Activated CD4-positive, alpha-beta memory T cell treated with anti-CD3 and anti-CD28 coated beads, Interleukin-2, amount 10 ng/mL, durations not matched to agents 7 days and 5 days (primary cell): ENCODE measurements around the gene KLF13. TPM values are rescaled to one million over a fixed set of nuclear protein-coding genes. Genes with fewer than 3 reads are reported as not detected.

Source experiments
- CTCF ChIA-PET: fragments of 350-600 bp; sonication (Branson Sonifier 250); formaldehyde crosslinking; loops from one replicate; lab custom pipeline; 2021; ENCODE audit warnings: antibody characterized with exemption, inconsistent platforms; lab: Charles Lee
- POLR2A ChIA-PET: fragments of 350-600 bp; sonication (Branson Sonifier 250); formaldehyde crosslinking; loops from one replicate; lab custom pipeline; 2021; ENCODE audit warnings: antibody characterized with exemption; lab: Charles Lee
- DNase-seq: peaks from one replicate; pipeline ENCODE4 v3.0.0-alpha.2; 2020
- H3K27ac Mint-ChIP-seq: one replicate; pipeline ENCODE4 v1.8.0; 2021; ENCODE audit warnings: mild to moderate bottlenecking, mixed read lengths
- H3K27me3 Mint-ChIP-seq: one replicate; pipeline ENCODE4 v1.8.0; 2021; ENCODE audit warnings: mixed read lengths
- H3K36me3 Mint-ChIP-seq: one replicate; pipeline ENCODE4 v1.8.0; 2021; ENCODE audit warnings: low read depth, mixed read lengths
- H3K4me1 Mint-ChIP-seq: one replicate; pipeline ENCODE4 v1.8.0; 2021; ENCODE audit warnings: mixed read lengths
- H3K4me3 Mint-ChIP-seq: one replicate; pipeline ENCODE4 v1.8.0; 2021; ENCODE audit warnings: mild to moderate bottlenecking, mixed read lengths
- H3K9me3 Mint-ChIP-seq: one replicate; pipeline ENCODE4 v1.8.0; 2021; ENCODE audit warnings: mixed read lengths
- total RNA-seq, 2 experiments: library from RNA; stranded (reverse); gene quantifications; one replicate each; pipeline ENCODE4 v1.2.3, GENCODE V29; 2021

The KLF13 gene
- total RNA-seq, 2 experiments from 2014 or later = 199 TPM

DNA sequence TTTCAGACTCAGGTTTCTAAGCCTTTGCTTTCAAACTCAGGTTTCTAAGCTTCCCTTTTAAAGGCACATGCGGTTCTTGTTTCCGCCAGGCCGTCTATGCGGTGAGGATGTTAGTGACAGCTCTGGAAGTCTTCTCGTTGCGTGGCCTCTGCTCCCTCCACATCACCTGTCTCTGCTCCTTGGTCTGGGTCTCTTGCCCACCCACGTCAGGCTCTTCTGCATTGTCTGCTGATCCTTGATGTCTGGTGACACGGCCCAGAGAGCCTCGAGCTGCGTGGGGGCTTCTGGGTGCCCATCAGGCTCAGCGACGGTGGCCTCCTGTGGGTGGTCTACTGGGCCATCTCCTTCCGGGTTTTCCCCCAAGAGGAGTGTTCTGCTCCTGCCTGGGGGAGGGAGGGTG lies 30.5 kb downstream of the KLF13 start:
- POLR2A ChIA-PET = interaction anchor here (0.8 to 21.7 kb wide), 12 partner anchors 4 to 157 kb away, joined by 3 to 374 read pairs (median 8); partner anchors contain the start of gene KLF13
- CTCF ChIA-PET = interaction anchor here (1.3 to 15.6 kb wide), 4 partner anchors 9 to 131 kb away, joined by 11 to 162 read pairs (median 70); no protein-coding TSS in a partner anchor
- Mint-ChIP-seq H3K4me3 (peak overlapping the region; percentile 71), H3K27ac (peak overlapping the region; percentile 89), H3K4me1 (peaks cover 98% of the 10 kb centered on the region), H3K9me3 (peaks cover 5% of the 10 kb centered on the region), H3K36me3 (peaks cover 59% of the 10 kb centered on the region), H3K27me3 (no peaks in the 10 kb centered on the region)
- peak; percentile 60 for DNase-seq

DNA sequence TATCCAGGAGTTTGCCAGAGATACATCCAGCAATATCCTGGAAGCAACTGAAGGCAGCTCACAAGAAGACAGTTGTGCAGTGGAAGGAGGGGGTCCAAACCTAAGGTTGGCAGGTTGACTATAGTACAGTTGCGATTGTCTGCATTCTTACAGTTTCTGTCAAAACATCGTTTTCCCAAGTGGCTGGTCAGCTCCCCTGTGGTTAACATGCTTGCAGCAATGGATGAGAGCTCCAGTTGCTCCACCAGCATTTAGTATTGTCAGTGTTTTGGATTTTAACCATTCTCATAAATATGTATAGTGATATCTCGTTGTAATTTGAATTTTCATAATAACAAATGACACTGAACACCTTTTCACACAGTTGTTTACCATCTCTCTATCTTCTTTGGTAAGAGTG lies 31.5 kb downstream of the KLF13 start:
- peaks cover 59% of the 10 kb centered on the region for H3K36me3 Mint-ChIP-seq
- ChIA-PET POLR2A (interaction anchor here (0.9 to 21.7 kb wide), 9 partner anchors 3 to 158 kb away, joined by 3 to 374 read pairs (median 10); partner anchors contain the start of gene KLF13), CTCF (interaction anchor here (1.0 to 15.6 kb wide), 4 partner anchors 7 to 130 kb away, joined by 3 to 162 read pairs (median 66); no protein-coding TSS in a partner anchor)
- peak overlapping the region; percentile 99 for H3K27ac Mint-ChIP-seq
- peaks cover 5% of the 10 kb centered on the region for H3K9me3 Mint-ChIP-seq
- no peaks in the 10 kb centered on the region for H3K27me3 Mint-ChIP-seq
- H3K4me1 Mint-ChIP-seq = peaks cover 98% of the 10 kb centered on the region
- no peak for DNase-seq
- H3K4me3 Mint-ChIP-seq = peak overlapping the region; percentile 22

DNA sequence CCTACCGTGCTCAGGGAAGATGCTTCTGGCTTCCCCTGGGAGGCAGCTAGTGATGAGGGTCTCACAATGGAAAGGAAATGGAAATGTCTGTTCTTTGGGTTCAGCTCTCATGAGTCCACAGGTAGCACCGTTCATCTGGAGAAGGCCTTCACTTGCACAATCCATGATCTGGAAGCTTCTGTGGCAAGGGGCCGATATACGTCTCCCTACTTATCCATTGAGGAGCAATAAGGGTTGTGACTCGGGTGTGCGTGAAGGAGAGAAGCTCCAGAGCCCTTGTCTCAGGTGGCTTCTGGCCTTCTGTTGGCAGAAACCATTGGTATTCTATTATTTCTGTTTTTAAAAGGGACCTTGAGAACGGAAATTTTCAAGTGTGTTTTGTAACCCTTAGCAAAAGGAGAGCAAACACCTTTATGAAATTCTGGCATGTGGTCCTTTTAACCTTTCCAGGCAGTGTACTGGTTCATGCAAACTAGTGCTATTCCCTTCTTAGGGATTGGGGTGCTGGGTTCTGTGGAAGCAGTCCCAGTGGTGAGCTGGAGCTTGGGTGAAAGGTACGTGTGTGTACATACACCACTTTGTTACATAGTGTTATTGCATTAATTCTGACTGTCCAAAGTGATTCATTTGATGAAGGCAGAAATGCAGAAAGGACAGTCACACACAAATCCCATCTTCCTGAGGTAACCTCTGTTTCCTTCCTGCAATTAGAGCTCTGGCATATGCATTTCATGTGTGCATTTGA lies 32.5 kb downstream of the KLF13 start:
- H3K27ac Mint-ChIP-seq = peak overlapping the region; percentile 99
- H3K36me3 Mint-ChIP-seq = peaks cover 61% of the 10 kb centered on the region
- ChIA-PET POLR2A (interaction anchor here (0.9 to 20.0 kb wide), 7 partner anchors 12 to 144 kb away, joined by 3 to 374 read pairs (median 13); partner anchors contain the start of gene KLF13), CTCF (interaction anchor here (1.0 to 15.6 kb wide), 6 partner anchors 16 to 129 kb away, joined by 3 to 162 read pairs (median 4); no protein-coding TSS in a partner anchor)
- DNase-seq = no peak
- peaks cover 5% of the 10 kb centered on the region for H3K9me3 Mint-ChIP-seq
- H3K4me1 Mint-ChIP-seq = peaks cover 98% of the 10 kb centered on the region
- no peaks in the 10 kb centered on the region for H3K27me3 Mint-ChIP-seq
- peak overlapping the region; percentile 69 for H3K4me3 Mint-ChIP-seq

DNA sequence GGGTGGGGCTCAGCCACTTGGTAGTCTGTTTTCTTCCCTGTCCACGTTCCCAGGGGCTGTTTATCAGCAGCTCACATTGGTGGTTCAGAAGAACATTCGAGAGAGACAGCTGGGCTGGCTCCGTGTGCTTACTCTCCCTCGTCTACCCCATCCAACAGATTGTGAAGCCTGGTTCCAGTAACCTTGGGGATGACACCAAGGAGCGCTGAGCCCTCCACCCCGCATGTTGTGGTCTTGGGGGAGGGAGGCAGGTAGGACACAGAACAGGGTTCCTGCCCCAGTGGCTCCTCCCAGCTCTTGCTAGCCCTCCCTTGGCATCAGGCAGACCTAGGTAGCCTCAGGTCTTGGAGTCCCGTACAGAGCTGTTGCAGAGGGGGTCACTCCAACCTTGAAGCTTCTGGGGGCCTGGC lies 33.1 kb downstream of the KLF13 start:
- H3K36me3 Mint-ChIP-seq = peaks cover 63% of the 10 kb centered on the region
- DNase-seq = no peak
- H3K4me3 Mint-ChIP-seq = peak overlapping the region; percentile 69
- peaks cover 3% of the 10 kb centered on the region for H3K9me3 Mint-ChIP-seq
- ChIA-PET POLR2A (interaction anchor here (1.3 to 20.0 kb wide), 7 partner anchors 12 to 144 kb away, joined by 5 to 374 read pairs (median 13); partner anchors contain the start of gene KLF13), CTCF (interaction anchor here (1.0 to 15.6 kb wide), 6 partner anchors 13 to 129 kb away, joined by 3 to 162 read pairs (median 4); no protein-coding TSS in a partner anchor)
- peak overlapping the region; percentile 99 for H3K27ac Mint-ChIP-seq
- H3K4me1 Mint-ChIP-seq = peaks cover 100% of the 10 kb centered on the region
- H3K27me3 Mint-ChIP-seq = no peaks in the 10 kb centered on the region

GRCh38 chr15:31360158-31360561 lies 33.5 kb downstream of the KLF13 start:
- peaks cover 61% of the 10 kb centered on the region for H3K36me3 Mint-ChIP-seq
- POLR2A ChIA-PET = interaction anchor here (1.3 to 20.0 kb wide), 10 partner anchors 10 to 145 kb away, joined by 5 to 374 read pairs (median 10); partner anchors contain the start of gene KLF13
- no peak for DNase-seq

DNA sequence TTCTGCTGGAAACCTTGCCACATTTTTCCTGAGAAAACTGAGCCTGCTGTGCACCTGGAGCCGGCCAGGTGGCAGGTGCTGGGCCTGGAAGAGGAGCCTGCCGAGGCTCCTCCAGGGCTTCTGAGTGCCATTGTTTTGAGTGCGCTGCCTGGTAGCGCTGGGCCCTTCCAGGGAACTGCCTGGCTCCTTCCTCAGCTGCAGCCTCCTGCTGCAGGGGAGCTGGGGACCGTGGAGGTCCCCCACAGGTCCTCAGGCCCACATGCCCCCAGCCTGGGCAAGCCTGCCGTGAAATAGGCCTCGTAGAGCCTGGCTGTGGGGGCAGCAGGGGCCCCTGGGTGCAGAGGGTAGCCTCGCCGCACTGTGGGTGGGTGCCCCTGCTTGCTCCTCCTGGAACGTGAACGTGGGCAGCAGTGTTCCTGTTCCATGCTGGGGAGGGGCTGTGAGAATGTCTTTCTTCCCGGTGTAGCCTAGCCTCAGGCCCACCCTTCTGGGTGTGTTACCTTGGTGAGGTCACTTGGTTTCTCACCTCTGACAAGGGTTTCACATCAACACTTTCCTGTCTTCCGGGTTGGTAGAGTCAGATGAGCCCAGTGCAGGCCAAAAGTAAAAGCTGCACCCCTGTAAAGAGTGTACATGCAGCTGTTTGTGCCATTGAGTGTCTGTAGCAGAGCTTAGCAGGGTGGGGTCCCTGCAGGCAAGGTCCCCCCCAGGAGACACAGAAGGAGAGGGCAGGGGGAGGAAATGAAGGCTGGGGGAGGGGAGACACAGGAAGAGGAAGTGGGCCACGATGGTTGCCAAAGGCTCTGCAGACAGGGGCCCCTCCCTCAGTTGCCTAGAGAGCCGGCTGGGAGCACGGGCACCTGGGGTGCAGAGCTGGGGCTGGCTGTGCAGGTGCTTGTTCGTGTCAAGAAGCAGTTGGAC lies 34.5 kb downstream of the KLF13 start:
- CTCF ChIA-PET = interaction anchor here (0.6 to 15.6 kb wide), 15 partner anchors 9 to 161 kb away, joined by 3 to 162 read pairs (median 4); partner anchors contain the start of gene KLF13
- H3K36me3 Mint-ChIP-seq = peaks cover 56% of the 10 kb centered on the region
- peaks cover 100% of the 10 kb centered on the region for H3K4me1 Mint-ChIP-seq
- H3K27ac Mint-ChIP-seq = peak overlapping the region; percentile 99
- peak overlapping the region; percentile 69 for H3K4me3 Mint-ChIP-seq
- peak; percentile 89 for DNase-seq
- POLR2A ChIA-PET = interaction anchor here (0.7 to 20.0 kb wide), 18 partner anchors 9 to 146 kb away, joined by 3 to 374 read pairs (median 7); partner anchors contain the start of gene KLF13
- no peaks in the 10 kb centered on the region for H3K9me3 Mint-ChIP-seq
- H3K27me3 Mint-ChIP-seq = no peaks in the 10 kb centered on the region

More at GRCh38 chr15:31360158-31360561, 33.5 kb downstream of the KLF13 start:
- peaks cover 100% of the 10 kb centered on the region for H3K4me1 Mint-ChIP-seq
- H3K4me3 Mint-ChIP-seq = peak overlapping the region; percentile 69
- CTCF ChIA-PET = interaction anchor here (1.0 to 15.6 kb wide), 8 partner anchors 12 to 160 kb away, joined by 3 to 162 read pairs (median 6); partner anchors contain the start of gene KLF13
- H3K27me3 Mint-ChIP-seq = no peaks in the 10 kb centered on the region
- no peaks in the 10 kb centered on the region for H3K9me3 Mint-ChIP-seq
- H3K27ac Mint-ChIP-seq = peak overlapping the region; percentile 99

- H3K4me1 Mint-ChIP-seq = peaks cover 100% of the 10 kb centered on the region
- H3K36me3 Mint-ChIP-seq = peaks cover 49% of the 10 kb centered on the region
- H3K4me3 Mint-ChIP-seq = peak overlapping the region; percentile 69
- H3K27ac Mint-ChIP-seq = peak overlapping the region; percentile 99
- ChIA-PET CTCF (interaction anchor here (0.6 to 15.6 kb wide), 16 partner anchors 10 to 148 kb away, joined by 3 to 162 read pairs (median 4); partner anchors contain the start of gene KLF13), POLR2A (interaction anchor here (0.7 to 20.0 kb wide), 21 partner anchors 8 to 147 kb away, joined by 3 to 374 read pairs (median 6); partner anchors contain the start of gene KLF13)
- H3K27me3 Mint-ChIP-seq = no peaks in the 10 kb centered on the region
- no peak for DNase-seq
- H3K9me3 Mint-ChIP-seq = no peaks in the 10 kb centered on the region
Observed at GRCh38 chr15:31361764-31362515, 35.3 kb downstream of the KLF13 start.

DNA sequence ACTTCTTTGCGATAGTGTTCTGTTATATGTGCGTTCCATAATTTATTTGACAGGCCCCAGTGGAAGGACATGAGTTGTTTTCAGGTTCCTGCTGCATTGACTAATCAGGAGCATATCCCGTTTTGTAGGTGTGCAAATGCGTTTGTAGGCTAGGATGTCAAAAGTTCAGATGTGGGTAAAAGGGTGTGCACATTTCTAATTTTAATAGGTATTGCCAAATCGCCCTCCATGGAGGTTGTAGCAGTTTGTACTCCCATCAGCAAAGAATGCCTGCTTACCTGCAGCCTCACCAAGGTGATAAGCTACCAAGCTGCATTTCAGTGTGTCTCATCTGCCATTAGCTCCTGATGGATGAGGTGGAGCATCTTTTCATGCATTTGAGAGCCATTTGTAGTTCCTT lies 36.3 kb downstream of the KLF13 start:
- H3K36me3 Mint-ChIP-seq = peaks cover 43% of the 10 kb centered on the region
- H3K4me1 Mint-ChIP-seq = peaks cover 100% of the 10 kb centered on the region
- H3K9me3 Mint-ChIP-seq = no peaks in the 10 kb centered on the region
- CTCF ChIA-PET = interaction anchor here (1.0 to 15.6 kb wide), 7 partner anchors 12 to 148 kb away, joined by 3 to 162 read pairs (median 4); partner anchors contain the start of gene KLF13
- DNase-seq = no peak
- H3K4me3 Mint-ChIP-seq = peak overlapping the region; percentile 69
- H3K27me3 Mint-ChIP-seq = no peaks in the 10 kb centered on the region
- POLR2A ChIA-PET = interaction anchor here (0.8 to 20.0 kb wide), 8 partner anchors 15 to 148 kb away, joined by 3 to 374 read pairs (median 13); partner anchors contain the start of gene KLF13
- H3K27ac Mint-ChIP-seq = peak overlapping the region; percentile 99

DNA sequence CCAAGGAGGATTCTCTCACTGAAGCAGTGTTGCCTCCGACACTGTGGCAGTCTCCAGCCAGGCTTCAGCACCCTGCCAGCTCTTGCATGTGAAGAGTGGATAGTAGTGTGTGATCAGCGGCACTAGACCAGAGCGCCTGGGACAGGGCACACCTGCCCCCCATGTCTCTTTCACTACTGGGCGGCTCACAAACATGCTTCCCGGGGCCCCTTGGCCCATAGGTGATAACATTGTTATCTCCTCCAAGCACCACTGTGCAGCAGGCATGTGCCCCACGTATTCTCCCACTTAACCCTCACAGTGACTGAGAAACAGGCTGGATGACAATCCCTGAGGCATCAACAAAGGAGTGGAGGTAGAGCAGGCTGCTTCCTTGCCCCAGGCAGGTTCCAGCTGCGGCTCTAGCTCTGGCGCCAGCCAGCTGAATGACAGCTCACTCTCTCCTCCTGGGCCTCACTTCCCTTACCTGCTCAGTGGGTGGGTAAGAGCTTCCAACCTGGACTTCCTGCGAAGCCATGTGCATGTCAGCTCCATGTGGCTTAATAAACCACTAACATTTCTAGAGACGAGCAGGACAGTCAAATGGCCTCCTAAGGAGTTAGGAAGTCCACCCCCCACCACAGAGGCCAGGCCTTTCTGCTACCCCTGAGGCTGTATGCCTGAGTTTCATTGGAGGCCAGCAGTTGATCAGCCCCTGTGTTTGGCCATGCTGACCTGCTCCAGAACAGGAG lies 37.8 kb downstream of the KLF13 start:
- Mint-ChIP-seq H3K9me3 (peaks cover 3% of the 10 kb centered on the region), H3K27me3 (no peaks in the 10 kb centered on the region), H3K4me3 (peak overlapping the region; percentile 10), H3K27ac (peak overlapping the region; percentile 99), H3K36me3 (peaks cover 43% of the 10 kb centered on the region), H3K4me1 (peaks cover 100% of the 10 kb centered on the region)
- CTCF ChIA-PET = interaction anchor here (0.8 to 15.6 kb wide), 11 partner anchors 12 to 149 kb away, joined by 3 to 162 read pairs (median 9); partner anchors contain the start of gene KLF13
- POLR2A ChIA-PET = interaction anchor here (0.8 to 20.0 kb wide), 14 partner anchors 17 to 373 kb away, joined by 3 to 374 read pairs (median 8); partner anchors contain the start of genes KLF13 and MTMR10
- DNase-seq = peak; percentile 45

DNA sequence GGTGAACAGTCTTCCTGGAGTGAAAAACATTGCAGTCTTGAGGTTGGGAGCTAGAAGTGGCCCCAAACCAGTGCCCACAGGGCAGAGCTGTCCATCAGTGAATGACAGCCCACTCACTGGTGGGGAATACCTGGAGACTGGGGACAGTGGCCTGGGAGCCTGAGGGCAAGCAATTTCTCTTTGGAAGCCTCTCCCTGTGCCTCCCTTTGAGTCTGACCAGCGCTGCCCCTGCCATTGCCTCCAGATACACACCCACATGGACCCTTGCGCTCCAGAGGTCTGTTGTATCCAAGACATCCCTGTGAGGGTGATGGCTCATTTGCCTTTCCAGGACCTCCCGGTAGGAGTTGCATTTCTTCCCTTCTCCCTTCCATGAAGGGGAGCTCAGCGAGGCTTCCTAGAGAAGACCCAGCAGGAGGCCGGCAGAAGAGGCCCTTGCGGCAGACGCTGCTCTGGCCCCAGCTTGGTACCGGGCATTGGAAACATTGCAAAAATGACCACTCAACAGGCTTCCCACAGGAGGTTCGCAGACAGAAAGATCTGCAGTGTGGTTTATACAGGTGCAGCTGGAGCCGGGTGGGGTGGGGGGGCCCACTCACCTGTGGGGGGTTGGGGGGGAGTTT lies 38.5 kb downstream of the KLF13 start:
- peaks cover 6% of the 10 kb centered on the region for H3K9me3 Mint-ChIP-seq
- ChIA-PET POLR2A (interaction anchor here (0.7 to 20.0 kb wide), 20 partner anchors 17 to 374 kb away, joined by 3 to 374 read pairs (median 4); partner anchors contain the start of genes KLF13 and MTMR10), CTCF (interaction anchor here (0.8 to 15.6 kb wide), 21 partner anchors 7 to 165 kb away, joined by 3 to 162 read pairs (median 9); partner anchors contain the start of gene KLF13)
- H3K27me3 Mint-ChIP-seq = no peaks in the 10 kb centered on the region
- peak overlapping the region; percentile 99 for H3K27ac Mint-ChIP-seq
- DNase-seq = no peak
- peaks cover 100% of the 10 kb centered on the region for H3K4me1 Mint-ChIP-seq
- peak overlapping the region; percentile 64 for H3K4me3 Mint-ChIP-seq
- peaks cover 45% of the 10 kb centered on the region for H3K36me3 Mint-ChIP-seq
